ENCODE measurements around the gene CENPV. TPM values are rescaled to one million over a fixed set of nuclear protein-coding genes. Genes with fewer than 3 reads are reported as not detected.

CENPV gene
- total and polyA plus RNA-seq, 2 of the 13 experiments (the other 11 are each of a cell fraction or from before 2014, with no cell fraction given), result 193 to 292 TPM

DNA sequence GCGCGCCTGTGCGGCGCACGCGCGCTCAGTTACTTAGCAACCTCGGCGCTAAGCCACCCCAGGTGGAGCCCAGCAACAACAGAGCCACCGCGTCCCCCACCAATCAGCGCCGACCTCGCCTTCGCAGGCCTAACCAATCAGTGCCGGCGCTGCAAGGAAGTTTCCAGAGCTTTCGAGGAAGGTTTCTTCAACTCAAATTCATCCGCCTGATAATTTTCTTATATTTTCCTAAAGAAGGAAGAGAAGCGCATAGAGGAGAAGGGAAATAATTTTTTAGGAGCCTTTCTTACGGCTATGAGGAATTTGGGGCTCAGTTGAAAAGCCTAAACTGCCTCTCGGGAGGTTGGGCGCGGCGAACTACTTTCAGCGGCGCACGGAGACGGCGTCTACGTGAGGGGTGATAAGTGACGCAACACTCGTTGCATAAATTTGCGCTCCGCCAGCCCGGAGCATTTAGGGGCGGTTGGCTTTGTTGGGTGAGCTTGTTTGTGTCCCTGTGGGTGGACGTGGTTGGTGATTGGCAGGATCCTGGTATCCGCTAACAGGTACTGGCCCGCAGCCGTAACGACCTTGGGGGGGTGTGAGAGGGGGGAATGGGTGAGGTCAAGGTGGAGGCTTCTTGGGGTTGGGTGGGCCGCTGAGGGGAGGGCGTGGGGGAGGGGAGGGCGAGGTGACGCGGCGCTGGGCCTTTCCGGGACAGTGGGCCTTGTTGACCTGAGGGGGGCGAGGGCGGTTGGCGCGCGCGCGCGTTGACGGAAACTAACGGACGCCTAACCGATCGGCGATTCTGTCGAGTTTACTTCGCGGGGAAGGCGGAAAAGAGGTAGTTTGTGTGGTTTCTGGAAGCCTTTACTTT is 27.6 kb upstream of the CENPV start, which contains the start of gene UBB (continued):
- TF ChIP-seq, protein P1, sequence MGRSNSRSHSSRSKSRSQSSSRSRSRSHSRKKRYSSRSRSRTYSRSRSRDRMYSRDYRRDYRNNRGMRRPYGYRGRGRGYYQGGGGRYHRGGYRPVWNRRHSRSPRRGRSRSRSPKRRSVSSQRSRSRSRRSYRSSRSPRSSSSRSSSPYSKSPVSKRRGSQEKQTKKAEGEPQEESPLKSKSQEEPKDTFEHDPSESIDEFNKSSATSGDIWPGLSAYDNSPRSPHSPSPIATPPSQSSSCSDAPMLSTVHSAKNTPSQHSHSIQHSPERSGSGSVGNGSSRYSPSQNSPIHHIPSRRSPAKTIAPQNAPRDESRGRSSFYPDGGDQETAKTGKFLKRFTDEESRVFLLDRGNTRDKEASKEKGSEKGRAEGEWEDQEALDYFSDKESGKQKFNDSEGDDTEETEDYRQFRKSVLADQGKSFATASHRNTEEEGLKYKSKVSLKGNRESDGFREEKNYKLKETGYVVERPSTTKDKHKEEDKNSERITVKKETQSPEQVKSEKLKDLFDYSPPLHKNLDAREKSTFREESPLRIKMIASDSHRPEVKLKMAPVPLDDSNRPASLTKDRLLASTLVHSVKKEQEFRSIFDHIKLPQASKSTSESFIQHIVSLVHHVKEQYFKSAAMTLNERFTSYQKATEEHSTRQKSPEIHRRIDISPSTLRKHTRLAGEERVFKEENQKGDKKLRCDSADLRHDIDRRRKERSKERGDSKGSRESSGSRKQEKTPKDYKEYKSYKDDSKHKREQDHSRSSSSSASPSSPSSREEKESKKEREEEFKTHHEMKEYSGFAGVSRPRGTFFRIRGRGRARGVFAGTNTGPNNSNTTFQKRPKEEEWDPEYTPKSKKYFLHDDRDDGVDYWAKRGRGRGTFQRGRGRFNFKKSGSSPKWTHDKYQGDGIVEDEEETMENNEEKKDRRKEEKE (IDR thresholded peaks at IDR 0.05), result no peak
- TF ChIP-seq, protein P2, sequence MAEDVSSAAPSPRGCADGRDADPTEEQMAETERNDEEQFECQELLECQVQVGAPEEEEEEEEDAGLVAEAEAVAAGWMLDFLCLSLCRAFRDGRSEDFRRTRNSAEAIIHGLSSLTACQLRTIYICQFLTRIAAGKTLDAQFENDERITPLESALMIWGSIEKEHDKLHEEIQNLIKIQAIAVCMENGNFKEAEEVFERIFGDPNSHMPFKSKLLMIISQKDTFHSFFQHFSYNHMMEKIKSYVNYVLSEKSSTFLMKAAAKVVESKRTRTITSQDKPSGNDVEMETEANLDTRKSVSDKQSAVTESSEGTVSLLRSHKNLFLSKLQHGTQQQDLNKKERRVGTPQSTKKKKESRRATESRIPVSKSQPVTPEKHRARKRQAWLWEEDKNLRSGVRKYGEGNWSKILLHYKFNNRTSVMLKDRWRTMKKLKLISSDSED (CRISPR knock-in tag; IDR thresholded peaks at IDR 0.05), result no peak
- TF ChIP-seq ZFP37 (CRISPR knock-in tag; IDR thresholded peaks at IDR 0.05; ENCODE audit: borderline replicate concordance), result peak; percentile 21; the same call in 1 of the 2 replicates
- no peak for TF ChIP-seq ZNF619 (CRISPR knock-in tag; IDR thresholded peaks at IDR 0.05)
- TF ChIP-seq POLR2A (IDR thresholded peaks at IDR 0.05; ENCODE audit: insufficient read depth in 1 of 2, low read depth in 2 of 2, low read length in 2 of 2), result peak; percentile 98 to 99
- peak; percentile 76 for TF ChIP-seq ZNF563 (CRISPR knock-in tag; IDR thresholded peaks at IDR 0.05)
- TF ChIP-seq, protein P3, sequence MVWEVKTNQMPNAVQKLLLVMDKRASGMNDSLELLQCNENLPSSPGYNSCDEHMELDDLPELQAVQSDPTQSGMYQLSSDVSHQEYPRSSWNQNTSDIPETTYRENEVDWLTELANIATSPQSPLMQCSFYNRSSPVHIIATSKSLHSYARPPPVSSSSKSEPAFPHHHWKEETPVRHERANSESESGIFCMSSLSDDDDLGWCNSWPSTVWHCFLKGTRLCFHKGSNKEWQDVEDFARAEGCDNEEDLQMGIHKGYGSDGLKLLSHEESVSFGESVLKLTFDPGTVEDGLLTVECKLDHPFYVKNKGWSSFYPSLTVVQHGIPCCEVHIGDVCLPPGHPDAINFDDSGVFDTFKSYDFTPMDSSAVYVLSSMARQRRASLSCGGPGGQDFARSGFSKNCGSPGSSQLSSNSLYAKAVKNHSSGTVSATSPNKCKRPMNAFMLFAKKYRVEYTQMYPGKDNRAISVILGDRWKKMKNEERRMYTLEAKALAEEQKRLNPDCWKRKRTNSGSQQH (CRISPR knock-in tag; IDR thresholded peaks at IDR 0.05; ENCODE audit: low read depth), result no peak
- no peak for TF ChIP-seq NFRKB (IDR thresholded peaks at IDR 0.05)
- TF ChIP-seq YEATS2 (CRISPR knock-in tag; IDR thresholded peaks at IDR 0.05; ENCODE audit: borderline replicate concordance), result peak; percentile 93; the same call in 1 of the 2 replicates
- TF ChIP-seq ZNF644 (CRISPR knock-in tag; IDR thresholded peaks at IDR 0.05; ENCODE audit: low read depth), result peak; percentile 33; the same call in 1 of the 2 replicates
- no peak for TF ChIP-seq ZNF160 (CRISPR knock-in tag; IDR thresholded peaks at IDR 0.05)
- TF ChIP-seq BRCA1 (CRISPR knock-in tag; IDR thresholded peaks at IDR 0.05), result no peak; the same call in 1 of the 2 replicates
- 0 out of 2 replicates have a peak, but pooled peaks have one; percentile 24 for TF ChIP-seq ZNF7 (CRISPR knock-in tag; IDR thresholded peaks at IDR 0.05)
- TF ChIP-seq, protein P4, sequence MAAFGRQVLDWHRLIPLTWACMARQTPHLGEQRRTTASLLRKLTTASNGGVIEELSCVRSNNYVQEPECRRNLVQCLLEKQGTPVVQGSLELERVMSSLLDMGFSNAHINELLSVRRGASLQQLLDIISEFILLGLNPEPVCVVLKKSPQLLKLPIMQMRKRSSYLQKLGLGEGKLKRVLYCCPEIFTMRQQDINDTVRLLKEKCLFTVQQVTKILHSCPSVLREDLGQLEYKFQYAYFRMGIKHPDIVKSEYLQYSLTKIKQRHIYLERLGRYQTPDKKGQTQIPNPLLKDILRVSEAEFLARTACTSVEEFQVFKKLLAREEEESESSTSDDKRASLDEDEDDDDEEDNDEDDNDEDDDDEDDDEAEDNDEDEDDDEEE (CRISPR knock-in tag; IDR thresholded peaks at IDR 0.05), result no peak
- peak; percentile 75 for TF ChIP-seq SP2 (CRISPR knock-in tag; IDR thresholded peaks at IDR 0.05)
- no peak for TF ChIP-seq ZFAT (CRISPR knock-in tag; conservative IDR thresholded peaks at IDR 0.05)
- peak in 1 of 2 experiments; percentile 72; a peak in 2 of 4 replicates for TF ChIP-seq NR2F1 (CRISPR knock-in tag; IDR thresholded peaks at IDR 0.05)
- no peak; the same call in 1 of the 2 replicates for TF ChIP-seq ZNF879 (CRISPR knock-in tag; IDR thresholded peaks at IDR 0.05)
- TF ChIP-seq TEAD3 (CRISPR knock-in tag; optimal IDR thresholded peaks at IDR 0.05; ENCODE audit: borderline replicate concordance), result peak; percentile 5
- no peak for TF ChIP-seq ADNP (CRISPR knock-in tag; IDR thresholded peaks at IDR 0.05)
- no peak for TF ChIP-seq ZNF737 (CRISPR knock-in tag; IDR thresholded peaks at IDR 0.05; ENCODE audit: borderline replicate concordance)
- no peak for TF ChIP-seq ZNF883 (CRISPR knock-in tag; IDR thresholded peaks at IDR 0.05; ENCODE audit: not compliant biosample characterization)
- peak; percentile 88 for TF ChIP-seq AGO1 (IDR thresholded peaks at IDR 0.05; ENCODE audit: low read depth, low read length, poor library complexity, severe bottlenecking)
- peak; percentile 64; the same call in 1 of the 2 replicates for TF ChIP-seq TBX2 (CRISPR knock-in tag; IDR thresholded peaks at IDR 0.05; ENCODE audit: borderline replicate concordance)
- peak; percentile 89 for TF ChIP-seq ZFX (CRISPR knock-in tag; IDR thresholded peaks at IDR 0.05; ENCODE audit: low read depth)

All from HepG2 (cell line).